KOPT-K1 (cell line): Measurements from ENCODE around the gene CAMSAP2.

Source experiments
- H3K27ac ChIP-seq: fragments of 200-600 bp; sonication (generic); 2 replicates; pipeline ENCODE4 v1.5.1; 2016; ENCODE audit warnings: antibody characterized with exemption, mild to moderate bottlenecking, low read depth, low read length; ENCODE audit not compliant: poor library complexity, severe bottlenecking
- H3K36me3 ChIP-seq: fragments of 200-600 bp; sonication (generic); 2 replicates; pipeline ENCODE4 v1.5.1; 2017; ENCODE audit warnings: antibody characterized with exemption, mild to moderate bottlenecking, low read length, moderate library complexity; ENCODE audit not compliant: insufficient read depth
- H3K9me3 ChIP-seq: fragments of 200-600 bp; sonication (generic); 2 replicates; pipeline ENCODE4 v1.5.1; 2017; ENCODE audit warnings: antibody characterized with exemption, low read length, mild to moderate bottlenecking; ENCODE audit not compliant: insufficient read depth, poor library complexity, severe bottlenecking

Gene CAMSAP2

DNA sequence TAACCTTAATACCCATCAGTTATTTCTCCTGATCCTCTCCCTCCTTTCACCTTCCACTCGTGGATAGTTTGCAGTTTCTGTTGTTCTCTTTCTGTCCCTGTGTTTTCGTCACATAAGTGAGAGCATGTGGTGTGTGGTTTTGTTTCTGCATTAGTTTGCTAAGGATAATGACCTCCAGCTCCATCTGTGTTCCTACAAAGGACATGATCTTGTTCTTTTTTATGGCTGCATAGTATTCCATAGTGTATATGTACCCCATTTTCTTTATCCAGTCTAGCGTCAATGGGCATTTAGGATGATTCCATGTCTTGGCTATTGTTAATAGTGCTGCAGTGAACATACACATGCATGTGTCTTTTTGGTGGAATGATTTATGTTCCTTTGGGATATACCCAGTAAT, 97.5 kb downstream of the CAMSAP2 start:
- Histone ChIP-seq H3K27ac (no peak overlapping the region), H3K36me3 (no peaks in the 10 kb centered on the region)

DNA sequence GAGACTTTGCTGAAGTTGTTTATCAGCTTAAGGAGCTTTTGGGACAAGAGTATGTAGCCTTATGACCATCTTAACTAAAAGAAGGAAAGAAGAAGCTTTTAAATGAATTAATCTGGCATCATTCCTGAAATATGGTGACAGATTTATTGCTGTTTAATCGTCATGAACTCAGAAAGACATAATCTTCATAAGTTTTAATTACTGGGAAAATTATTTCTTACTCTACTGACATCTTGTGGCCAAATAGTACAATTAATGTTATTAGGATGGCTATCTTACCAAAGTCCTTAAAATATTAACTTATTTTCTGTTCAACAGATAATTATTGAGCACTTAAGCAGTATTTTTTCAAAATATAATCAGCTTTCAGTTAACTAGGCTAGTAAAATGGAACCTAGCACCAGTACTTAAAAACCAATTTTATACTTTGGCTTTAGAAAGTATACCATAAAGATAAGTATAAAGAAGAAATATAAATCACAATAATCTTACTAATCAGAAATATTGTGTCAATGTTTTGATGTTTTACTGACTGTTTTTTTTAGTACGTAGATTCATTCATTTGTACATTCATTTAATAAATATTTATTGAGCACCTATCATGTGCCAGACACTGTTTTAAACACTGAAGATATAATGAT, 99.4 kb downstream of the CAMSAP2 start:
- no peaks in the 10 kb centered on the region for H3K9me3 ChIP-seq
- no peak overlapping the region for H3K27ac ChIP-seq
- no peaks in the 10 kb centered on the region for H3K36me3 ChIP-seq

More for the DNA sequence above, 97.5 kb downstream of the CAMSAP2 start:
- H3K9me3 ChIP-seq = no peaks in the 10 kb centered on the region

DNA sequence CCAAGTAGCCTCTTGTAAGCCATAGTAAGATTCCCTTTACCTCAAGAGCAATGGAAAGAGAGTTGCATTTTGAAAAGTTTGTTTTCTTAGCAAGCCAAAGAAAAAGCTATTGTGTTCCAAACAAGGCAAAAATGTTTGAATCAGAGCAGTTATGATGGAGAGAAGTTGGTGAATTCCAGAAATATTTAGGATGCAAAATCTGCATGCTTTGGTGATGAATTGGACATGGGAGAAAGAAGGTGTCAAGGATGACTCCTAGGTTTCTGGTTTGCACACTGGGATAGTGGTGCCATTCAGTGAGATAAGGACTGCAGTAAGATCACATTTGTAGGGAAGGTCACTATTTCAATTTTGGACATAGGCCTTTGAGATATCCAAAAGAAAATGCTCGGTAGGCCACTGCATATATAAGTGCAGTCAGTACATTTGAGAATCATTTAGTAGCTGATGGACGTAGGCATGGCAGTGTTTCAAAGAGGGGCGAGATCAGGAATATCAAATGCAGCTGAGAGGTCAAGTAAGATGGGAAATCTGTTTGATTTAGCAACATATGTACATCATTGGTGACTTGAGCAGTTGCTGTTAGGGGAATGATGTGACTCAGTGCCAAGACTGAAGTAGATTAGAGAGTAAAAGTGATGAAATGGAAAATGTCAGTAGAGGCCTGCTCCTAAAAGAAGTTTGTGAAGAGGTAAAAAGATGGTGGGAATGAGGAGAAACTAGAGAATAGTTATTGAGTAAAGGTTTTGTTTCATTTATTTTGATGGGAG, 100.2 kb downstream of the CAMSAP2 start:
- Histone ChIP-seq H3K9me3 (no peaks in the 10 kb centered on the region), H3K36me3 (no peaks in the 10 kb centered on the region), H3K27ac (no peak overlapping the region)

DNA sequence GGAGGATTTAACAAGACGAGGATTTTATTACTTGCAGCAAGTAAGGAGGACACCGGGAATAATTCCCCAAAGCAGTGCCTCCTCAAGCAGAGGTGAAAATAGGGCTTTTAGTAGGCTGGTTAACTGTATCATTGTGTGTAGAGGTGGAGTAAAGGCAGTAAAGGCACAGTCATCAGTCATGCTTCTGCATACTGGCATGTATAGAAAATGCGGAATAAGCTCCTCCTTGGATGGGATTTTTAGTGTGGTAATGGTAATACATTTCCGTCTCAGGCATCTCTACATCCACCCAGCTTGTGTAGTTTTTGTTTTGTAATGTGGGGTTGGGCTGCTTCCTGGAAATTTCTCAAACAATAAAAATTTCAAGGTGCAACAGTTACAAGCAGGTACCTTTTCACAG, 106.7 kb downstream of the CAMSAP2 start:
- Histone ChIP-seq H3K36me3 (no peaks in the 10 kb centered on the region), H3K27ac (no peak overlapping the region), H3K9me3 (no peaks in the 10 kb centered on the region)

DNA sequence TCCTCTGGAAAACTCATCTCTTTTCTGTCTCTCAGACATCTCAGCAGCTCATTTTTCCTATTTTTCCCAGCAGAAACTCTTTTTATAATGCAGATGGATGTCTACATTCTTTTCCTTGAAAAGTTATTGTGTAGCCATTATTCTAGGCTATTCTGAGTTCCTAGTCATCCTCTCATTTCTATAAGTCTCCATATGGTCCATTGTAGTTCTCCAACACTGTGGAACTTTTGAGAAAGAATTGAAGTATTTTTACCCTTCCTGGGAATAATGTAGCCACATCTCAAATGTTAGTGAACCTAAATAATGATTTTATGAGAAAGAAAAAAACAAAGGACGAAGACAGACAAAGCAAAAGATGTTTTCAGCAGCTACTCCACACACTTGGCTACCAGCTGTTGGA, 107.7 kb downstream of the CAMSAP2 start:
- no peaks in the 10 kb centered on the region for H3K9me3 ChIP-seq
- H3K27ac ChIP-seq = no peak overlapping the region
- no peaks in the 10 kb centered on the region for H3K36me3 ChIP-seq

DNA sequence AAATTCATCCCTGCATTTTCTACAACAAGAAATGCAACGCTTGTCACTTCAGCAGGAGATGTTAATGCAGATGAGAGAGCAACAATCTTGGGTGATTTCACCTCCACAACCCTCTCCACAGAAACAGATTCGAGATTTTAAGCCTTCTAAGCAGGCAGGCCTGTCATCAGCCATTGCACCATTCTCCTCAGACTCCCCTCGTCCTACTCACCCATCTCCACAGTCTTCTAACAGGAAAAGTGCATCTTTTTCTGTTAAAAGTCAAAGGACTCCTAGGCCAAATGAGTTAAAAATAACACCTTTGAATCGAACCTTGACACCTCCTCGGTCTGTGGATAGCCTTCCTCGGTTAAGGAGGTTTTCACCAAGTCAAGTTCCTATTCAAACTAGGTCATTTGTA, 110.7 kb downstream of the CAMSAP2 start:
- no peaks in the 10 kb centered on the region for H3K36me3 ChIP-seq
- no peaks in the 10 kb centered on the region for H3K9me3 ChIP-seq
- H3K27ac ChIP-seq = no peak overlapping the region

DNA sequence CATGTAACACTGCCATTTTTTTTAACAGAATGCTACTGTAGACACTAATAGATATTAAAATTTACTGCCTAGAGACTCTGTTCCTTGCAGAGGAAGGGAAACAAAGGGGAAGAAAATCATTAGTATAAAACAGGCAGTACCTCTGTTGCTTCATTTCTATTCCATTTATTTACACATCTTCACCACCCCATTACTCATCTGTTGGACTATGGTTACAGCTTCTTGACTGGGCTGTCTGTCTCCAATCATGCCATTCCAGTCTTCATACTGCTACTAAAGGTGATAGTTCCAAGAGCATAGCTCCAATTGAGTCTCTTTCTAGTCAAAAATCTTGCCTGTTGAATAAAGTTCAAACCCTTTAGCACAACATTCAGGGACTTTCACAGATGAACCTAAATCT, 111.9 kb downstream of the CAMSAP2 start:
- H3K36me3 ChIP-seq = no peaks in the 10 kb centered on the region
- no peak overlapping the region for H3K27ac ChIP-seq
- H3K9me3 ChIP-seq = no peaks in the 10 kb centered on the region

DNA sequence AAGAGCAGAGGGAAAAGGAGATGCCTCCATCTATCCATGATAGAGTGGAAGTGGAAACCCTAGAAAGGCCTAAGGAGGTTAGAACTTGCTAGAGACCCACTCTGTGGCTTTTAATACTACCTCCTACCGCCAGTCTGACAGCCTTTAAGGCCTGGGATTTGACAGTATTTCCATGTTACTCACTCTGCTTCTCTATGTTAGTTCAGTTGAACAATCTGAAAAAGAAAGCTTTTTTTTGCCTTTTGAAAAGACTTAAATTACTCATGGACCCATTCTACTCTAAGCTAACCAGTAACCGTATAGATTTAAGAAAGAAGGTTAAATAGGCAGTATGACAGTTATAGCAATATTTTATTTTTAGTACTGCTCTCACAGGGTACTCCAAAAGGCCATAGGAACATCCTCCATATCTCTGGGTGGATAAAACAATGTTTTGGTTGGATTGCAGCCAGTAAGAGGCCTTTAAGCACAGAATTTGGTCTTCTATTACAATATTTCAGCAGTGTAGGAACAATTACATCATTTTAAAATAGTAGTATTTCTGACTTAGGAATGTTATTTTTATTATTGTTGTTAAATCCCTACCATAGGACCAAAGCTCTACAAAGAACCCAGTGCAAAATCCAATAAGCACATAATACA, 118.1 kb downstream of the CAMSAP2 start:
- Histone ChIP-seq H3K27ac (no peak overlapping the region), H3K36me3 (no peaks in the 10 kb centered on the region), H3K9me3 (no peaks in the 10 kb centered on the region)

DNA sequence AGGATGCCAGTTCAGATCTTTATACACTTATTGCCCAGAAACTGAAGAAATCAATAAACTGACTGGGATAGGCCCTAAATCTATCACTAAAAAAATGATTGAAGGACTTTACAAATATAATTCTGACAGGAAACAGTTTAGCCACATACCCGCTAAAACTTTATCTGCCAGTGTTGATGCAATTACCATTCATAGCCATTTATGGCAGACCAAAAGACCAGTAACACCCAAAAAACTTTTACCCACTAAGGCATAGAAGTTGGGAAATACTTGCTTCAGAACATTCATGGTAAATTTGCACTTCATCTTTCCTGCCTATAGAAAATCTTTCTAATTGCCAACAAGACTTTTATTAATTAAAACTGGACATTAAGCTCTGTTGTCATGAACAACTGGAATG, 119.1 kb downstream of the CAMSAP2 start:
- Histone ChIP-seq H3K36me3 (no peaks in the 10 kb centered on the region), H3K27ac (no peak overlapping the region), H3K9me3 (no peaks in the 10 kb centered on the region)

DNA sequence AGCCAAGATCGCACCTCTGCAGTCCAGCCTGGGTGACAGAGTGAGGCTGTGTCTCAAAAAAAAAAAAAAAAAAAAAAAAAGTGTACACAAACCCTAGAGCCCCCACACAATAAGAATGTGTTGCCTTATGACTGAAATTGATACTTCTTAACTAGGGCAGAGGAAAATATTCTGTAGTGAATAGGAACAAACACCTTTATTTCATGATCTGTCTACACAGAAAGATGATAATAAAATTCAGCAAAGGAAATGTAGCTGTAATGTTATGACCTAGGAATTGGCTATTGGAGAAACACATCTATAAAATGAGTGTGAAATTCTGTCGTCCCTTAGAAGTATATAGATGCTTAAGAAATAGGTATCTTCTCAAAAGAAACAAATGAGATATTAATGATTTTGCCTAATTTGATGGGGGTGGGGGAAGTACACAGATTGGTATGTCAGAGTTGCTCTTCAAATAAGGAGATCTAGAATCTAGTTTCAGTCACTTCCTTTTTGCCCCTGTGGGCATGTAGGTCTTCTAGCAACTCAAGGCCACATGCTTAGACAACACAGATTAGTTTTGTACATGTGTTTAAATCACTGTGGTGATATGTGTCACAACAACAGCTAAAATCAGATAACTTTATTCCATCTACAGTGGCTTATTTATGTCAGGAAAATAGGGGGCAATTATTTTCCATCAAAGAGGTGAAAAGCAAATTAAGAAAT, 123.4 kb downstream of the CAMSAP2 start:
- Histone ChIP-seq H3K36me3 (no peaks in the 10 kb centered on the region), H3K27ac (no peak overlapping the region), H3K9me3 (no peaks in the 10 kb centered on the region)

DNA sequence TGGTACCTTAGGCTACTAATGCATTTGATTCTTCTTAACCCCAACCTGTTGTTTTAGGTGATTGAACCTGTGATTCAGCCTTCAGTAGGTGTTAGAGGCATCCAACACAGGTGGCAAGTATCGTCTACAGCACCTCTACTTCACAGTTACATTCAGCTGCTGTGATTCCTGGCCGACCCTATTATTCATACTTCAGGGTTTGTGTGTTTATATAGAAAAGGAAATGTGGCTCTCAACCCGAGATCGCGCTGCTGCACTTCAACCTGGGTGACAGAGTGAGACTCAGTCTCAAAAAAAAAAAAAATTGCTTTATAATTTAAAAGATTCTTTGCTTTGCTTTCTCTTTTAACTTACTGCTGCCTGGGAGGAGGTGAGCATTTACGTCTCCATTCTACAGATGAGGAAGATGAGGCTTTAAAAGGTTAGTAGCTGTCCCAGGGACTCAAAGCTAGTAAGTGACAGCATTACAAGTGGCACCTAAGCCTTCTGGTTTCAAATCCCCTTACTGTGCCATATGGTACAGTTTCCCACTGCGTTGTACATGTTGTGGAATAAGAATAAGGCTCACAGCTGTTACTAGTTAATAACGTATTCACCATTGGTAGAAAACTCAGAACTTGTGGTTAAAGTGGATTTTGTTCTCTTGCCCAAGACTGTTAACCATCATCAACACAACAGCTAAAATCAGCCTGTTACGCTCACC, 124.2 kb downstream of the CAMSAP2 start:
- Histone ChIP-seq H3K9me3 (no peaks in the 10 kb centered on the region), H3K27ac (no peak overlapping the region), H3K36me3 (no peaks in the 10 kb centered on the region)

DNA sequence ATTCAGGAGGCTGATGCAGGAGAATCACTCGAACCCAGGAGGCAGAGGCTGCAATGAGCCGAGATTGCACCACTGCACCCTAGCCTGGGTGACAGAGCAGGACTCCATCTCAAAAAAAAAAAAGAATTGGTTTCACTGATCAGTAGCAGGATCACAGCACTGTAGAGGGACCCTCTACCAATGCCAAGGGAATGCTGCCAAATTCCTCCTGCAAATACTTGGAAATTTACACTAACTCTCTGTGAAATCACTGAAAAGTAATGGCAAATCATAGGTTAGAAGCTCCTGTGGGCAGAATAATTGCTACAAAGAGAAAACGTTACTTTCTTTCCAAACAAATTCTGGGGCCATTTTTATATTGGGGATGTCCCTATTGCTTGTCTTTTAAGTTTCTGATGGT, 127.4 kb downstream of the CAMSAP2 start:
- H3K9me3 ChIP-seq = no peaks in the 10 kb centered on the region
- no peak overlapping the region for H3K27ac ChIP-seq
- no peaks in the 10 kb centered on the region for H3K36me3 ChIP-seq

DNA sequence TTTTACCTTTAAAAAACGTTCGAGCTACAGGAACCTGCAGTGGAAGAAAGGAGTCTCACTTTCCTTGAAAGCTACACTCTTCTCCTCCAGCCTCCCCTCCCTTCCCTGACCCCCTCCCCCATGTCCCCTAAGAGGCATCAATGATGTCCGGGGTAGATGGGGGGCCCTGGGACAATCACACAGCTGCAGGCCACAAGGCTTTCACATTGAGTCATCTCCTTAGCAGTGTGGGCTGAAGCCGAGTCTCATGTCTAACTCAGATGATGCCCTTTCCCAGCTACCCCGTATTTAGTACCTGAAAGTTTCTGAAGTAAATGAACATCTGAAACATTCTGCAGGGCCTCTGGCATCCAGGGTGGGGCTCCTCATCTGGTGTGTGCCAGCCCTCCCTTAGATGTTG, 127.8 kb downstream of the CAMSAP2 start:
- Histone ChIP-seq H3K27ac (no peak overlapping the region), H3K9me3 (no peaks in the 10 kb centered on the region), H3K36me3 (no peaks in the 10 kb centered on the region)

DNA sequence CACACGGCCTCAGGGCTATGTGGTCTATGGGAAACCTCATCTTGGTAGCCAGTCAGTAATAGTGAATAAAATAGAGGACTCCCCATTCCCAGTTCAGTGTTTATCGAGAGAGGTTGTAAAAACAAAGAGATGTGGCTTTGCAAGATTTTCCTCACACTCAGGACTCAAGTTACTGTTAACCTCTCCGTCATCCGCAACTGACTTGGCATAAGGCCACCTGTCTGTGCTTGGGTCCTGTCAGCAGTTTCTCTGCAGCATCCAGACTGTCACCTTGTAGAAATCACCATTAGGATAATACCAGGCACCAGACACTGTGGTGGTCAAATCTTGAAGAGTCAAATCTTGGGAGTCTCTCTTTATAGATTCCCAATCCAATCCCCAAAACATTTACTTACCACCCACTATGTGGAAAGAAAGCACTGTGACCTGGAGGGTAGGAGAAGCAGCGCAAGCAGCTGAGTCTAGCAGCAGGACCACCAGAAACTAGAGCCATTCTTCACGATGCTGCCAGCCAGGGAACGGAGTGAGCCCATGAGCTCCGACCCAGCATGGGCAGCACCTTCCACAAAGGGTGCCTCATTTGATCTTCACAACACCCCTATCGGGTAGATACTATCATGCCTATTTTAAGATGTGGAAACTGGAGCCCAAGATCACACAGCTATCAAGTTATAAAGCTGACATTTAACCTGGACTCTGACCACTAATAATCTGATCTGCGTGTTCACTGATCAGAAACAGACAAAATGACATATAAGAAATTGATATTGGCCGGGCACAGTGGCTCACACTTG, 128.5 kb downstream of the CAMSAP2 start:
- no peak overlapping the region for H3K27ac ChIP-seq
- no peaks in the 10 kb centered on the region for H3K36me3 ChIP-seq

More for the DNA sequence above, 128.5 kb downstream of the CAMSAP2 start:
- H3K9me3 ChIP-seq = no peaks in the 10 kb centered on the region
